ENCODE data around the gene ATP6V0C.

Gene ATP6V0C

DNA sequence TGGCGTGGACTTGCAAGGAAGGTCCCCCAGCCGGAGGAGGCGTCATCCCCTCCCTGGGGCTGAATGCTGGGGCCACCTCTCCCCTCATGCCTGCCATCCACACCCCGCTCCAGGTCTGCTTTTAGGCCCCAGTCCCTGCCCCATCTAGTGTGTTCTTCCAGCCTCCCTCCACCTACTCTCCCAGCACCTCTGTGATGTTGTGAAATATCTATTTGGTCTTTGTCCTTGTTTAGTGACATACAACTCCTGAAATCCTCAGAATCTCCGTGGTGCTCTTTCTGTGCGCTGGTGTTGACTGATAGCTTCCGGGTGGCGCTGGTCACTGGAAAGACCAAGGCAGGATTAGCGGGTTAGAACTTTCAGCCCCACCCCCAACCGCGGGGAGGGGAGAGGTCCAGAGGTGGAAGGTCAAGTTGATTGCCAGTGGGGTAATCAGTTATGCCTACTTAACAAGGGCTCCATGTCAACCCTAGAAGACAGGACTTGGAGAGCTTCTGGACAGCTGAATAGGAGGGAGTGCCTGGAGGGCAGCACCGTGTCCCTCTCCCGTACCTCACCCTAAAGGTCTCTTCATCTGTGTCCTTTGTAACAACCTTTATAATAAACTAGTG lies 28.7 kb upstream of the ATP6V0C start:
- H3K4me1 ChIP-seq (ENCODE audit: control insufficient read depth, low read length), result peaks cover 14% of the 10 kb centered on the region
- TF ChIP-seq, protein P1, sequence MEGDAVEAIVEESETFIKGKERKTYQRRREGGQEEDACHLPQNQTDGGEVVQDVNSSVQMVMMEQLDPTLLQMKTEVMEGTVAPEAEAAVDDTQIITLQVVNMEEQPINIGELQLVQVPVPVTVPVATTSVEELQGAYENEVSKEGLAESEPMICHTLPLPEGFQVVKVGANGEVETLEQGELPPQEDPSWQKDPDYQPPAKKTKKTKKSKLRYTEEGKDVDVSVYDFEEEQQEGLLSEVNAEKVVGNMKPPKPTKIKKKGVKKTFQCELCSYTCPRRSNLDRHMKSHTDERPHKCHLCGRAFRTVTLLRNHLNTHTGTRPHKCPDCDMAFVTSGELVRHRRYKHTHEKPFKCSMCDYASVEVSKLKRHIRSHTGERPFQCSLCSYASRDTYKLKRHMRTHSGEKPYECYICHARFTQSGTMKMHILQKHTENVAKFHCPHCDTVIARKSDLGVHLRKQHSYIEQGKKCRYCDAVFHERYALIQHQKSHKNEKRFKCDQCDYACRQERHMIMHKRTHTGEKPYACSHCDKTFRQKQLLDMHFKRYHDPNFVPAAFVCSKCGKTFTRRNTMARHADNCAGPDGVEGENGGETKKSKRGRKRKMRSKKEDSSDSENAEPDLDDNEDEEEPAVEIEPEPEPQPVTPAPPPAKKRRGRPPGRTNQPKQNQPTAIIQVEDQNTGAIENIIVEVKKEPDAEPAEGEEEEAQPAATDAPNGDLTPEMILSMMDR (IDR thresholded peaks at IDR 0.05; ENCODE audit: low read depth, low read length, poor library complexity, severe bottlenecking), result no peak
- TF ChIP-seq EZH2phosphoT487 (IDR thresholded peaks at IDR 0.05; ENCODE audit: borderline replicate concordance, low read length), result no peak
- H3K27ac ChIP-seq (ENCODE audit: low read depth, low read length), result no peak overlapping the region
- 0 out of 2 replicates have a peak, but pooled peaks cover 6% of the 10 kb centered on the region for H4K20me1 ChIP-seq (ENCODE audit: control insufficient read depth, insufficient read depth, low read depth, low read length)
- no peak overlapping the region for H3K4me3 ChIP-seq (ENCODE audit: low read length)
- peaks cover 58% of the 10 kb centered on the region for H3K79me2 ChIP-seq (ENCODE audit: control insufficient read depth, low read length)
- no peak overlapping the region for H3K4me2 ChIP-seq (ENCODE audit: low read length)
- no peaks in the 10 kb centered on the region for H3F3A ChIP-seq (ENCODE audit: control insufficient read depth, insufficient read depth)
- H3K9me2 ChIP-seq (replicated peaks; ENCODE audit: control insufficient read depth, low read length), result no peaks in the 10 kb centered on the region
- peaks cover 13% of the 10 kb centered on the region for H3K36me3 ChIP-seq (ENCODE audit: control insufficient read depth, low read length)
- H3K27me3 ChIP-seq (ENCODE audit: control insufficient read depth, low read length), result no peaks in the 10 kb centered on the region
- H3K9me3 ChIP-seq (ENCODE audit: control insufficient read depth, insufficient read depth, low read length), result no peaks in the 10 kb centered on the region

DNA sequence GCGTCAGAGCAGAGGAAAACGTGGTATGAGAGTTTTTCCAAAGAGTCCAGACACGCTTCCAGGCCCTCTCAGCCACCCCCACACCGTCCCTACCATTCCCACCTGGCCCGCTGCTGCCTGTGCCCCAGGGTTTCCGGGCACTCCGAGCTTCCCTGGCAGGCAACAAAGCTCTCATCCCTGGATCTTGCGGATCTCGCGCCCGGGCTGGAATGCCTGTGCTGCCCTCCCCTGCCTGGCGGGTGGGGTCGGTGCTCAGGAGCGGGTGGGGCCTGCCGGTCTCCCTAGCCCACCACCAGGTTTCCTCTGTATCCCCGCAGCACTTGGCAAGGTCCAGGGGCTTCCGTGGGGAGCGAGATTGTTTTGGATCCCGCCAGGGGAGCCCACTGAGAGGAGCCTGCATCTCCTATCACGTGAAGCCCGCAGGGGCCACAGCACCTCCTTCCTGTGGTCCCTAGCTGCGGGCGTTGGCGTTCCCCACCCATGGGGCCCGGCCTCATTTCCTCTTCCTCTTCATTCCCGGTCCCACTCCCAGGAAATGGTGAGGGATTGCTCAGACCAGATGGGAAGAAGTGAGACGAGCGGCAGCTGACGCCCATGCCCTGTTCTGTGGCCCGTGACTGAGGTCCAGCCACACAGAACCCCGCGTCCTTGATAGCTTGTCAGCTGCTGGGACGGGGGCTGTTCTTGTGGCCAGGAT lies 27.8 kb upstream of the ATP6V0C start:
- Histone ChIP-seq H3K79me2 (ENCODE audit: control insufficient read depth, low read length) (peaks cover 56% of the 10 kb centered on the region), H3F3A (ENCODE audit: control insufficient read depth, insufficient read depth) (no peaks in the 10 kb centered on the region), H3K36me3 (ENCODE audit: control insufficient read depth, low read length) (peaks cover 13% of the 10 kb centered on the region), H3K27me3 (ENCODE audit: control insufficient read depth, low read length) (no peaks in the 10 kb centered on the region), H3K4me1 (ENCODE audit: control insufficient read depth, low read length) (peaks cover 14% of the 10 kb centered on the region), H4K20me1 (ENCODE audit: control insufficient read depth, insufficient read depth, low read depth, low read length) (0 out of 2 replicates have a peak, but pooled peaks cover 6% of the 10 kb centered on the region), H3K4me2 (ENCODE audit: low read length) (no peak overlapping the region), H3K27ac (ENCODE audit: low read depth, low read length) (no peak overlapping the region), H3K9me2 (replicated peaks; ENCODE audit: control insufficient read depth, low read length) (no peaks in the 10 kb centered on the region), H3K4me3 (ENCODE audit: low read length) (no peak overlapping the region), H3K9me3 (ENCODE audit: control insufficient read depth, insufficient read depth, low read length) (no peaks in the 10 kb centered on the region)
- TF ChIP-seq EZH2phosphoT487 (IDR thresholded peaks at IDR 0.05; ENCODE audit: borderline replicate concordance, low read length), result no peak
- TF ChIP-seq, protein P1 (IDR thresholded peaks at IDR 0.05; ENCODE audit: low read depth, low read length, poor library complexity, severe bottlenecking), result no peak

DNA sequence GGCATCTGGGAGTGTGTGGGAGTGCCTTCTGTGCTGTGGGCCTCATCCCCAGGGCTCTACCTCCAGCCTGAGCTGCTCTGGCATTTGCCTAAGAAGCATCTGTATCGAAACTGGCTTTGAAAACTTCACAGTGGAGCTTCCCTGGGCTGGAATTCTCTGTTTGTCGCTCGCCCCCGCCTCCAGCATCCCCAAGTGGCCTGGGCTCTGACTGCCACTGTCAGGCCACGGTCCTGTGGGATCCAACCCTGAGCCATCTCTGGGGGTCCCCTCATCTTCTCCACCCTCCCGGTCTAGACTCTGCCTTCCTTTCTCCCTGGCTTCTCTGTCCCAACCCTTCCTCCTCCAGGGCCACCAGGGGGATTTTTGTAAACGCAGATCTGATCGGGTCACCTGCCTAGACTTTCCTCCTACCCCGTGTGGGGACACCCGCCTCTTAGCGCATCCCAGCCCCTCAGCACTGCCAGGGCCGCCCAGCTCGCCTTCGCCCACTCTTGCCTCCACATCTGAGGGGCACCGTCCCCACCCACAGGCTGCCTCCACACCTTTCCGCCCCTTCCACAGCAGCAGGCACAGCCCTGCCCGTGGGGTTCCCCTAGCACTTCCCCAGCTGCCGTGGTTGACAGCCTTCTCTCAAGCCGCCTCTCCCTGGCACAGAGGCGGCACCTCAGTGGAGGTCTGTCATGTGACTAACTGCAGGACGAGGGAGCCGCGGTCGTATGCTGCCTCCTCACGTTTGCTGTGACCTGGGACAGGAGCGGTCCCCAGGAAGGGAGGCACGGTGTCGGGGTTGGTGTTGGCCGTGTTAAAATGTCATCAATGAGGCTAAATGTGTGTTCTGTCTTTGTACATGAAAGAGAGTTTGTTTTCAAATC lies 26.9 kb upstream of the ATP6V0C start:
- peaks cover 14% of the 10 kb centered on the region for H3K4me1 ChIP-seq (ENCODE audit: control insufficient read depth, low read length)
- no peaks in the 10 kb centered on the region for H3F3A ChIP-seq (ENCODE audit: control insufficient read depth, insufficient read depth)
- peaks cover 51% of the 10 kb centered on the region for H3K79me2 ChIP-seq (ENCODE audit: control insufficient read depth, low read length)
- H3K27ac ChIP-seq (ENCODE audit: low read depth, low read length), result no peak overlapping the region
- no peaks in the 10 kb centered on the region for H3K9me2 ChIP-seq (replicated peaks; ENCODE audit: control insufficient read depth, low read length)
- TF ChIP-seq, protein P1 (IDR thresholded peaks at IDR 0.05; ENCODE audit: low read depth, low read length, poor library complexity, severe bottlenecking), result peak; percentile 19
- no peak for TF ChIP-seq EZH2phosphoT487 (IDR thresholded peaks at IDR 0.05; ENCODE audit: borderline replicate concordance, low read length)
- H3K9me3 ChIP-seq (ENCODE audit: control insufficient read depth, insufficient read depth, low read length), result no peaks in the 10 kb centered on the region
- H3K4me2 ChIP-seq (ENCODE audit: low read length), result peak overlapping the region; percentile 40
- 0 out of 2 replicates have a peak, but pooled peaks cover 6% of the 10 kb centered on the region for H4K20me1 ChIP-seq (ENCODE audit: control insufficient read depth, insufficient read depth, low read depth, low read length)
- H3K27me3 ChIP-seq (ENCODE audit: control insufficient read depth, low read length), result no peaks in the 10 kb centered on the region
- no peak overlapping the region; the same call in 1 of the 2 replicates for H3K4me3 ChIP-seq (ENCODE audit: low read length)
- H3K36me3 ChIP-seq (ENCODE audit: control insufficient read depth, low read length), result peaks cover 13% of the 10 kb centered on the region

Data from DOHH2 (cell line).